Vagina (tissue), 2 donors: ENCODE measurements around the gene PCDHB14.
"Not testable (repeated sequence)": the region's sequence is repeated elsewhere in the genome, so short reads cannot be mapped to it uniquely, and the experiment has no call there.

Source experiments
- CTCF ChIP-seq, 3 experiments: fragments of 450-650 bp in 2 of 3; fragments of 200-600 bp in 1 of 3; sonication (generic) in 1 of 3; IDR thresholded peaks; one replicate each; pipeline ENCODE4 v1.5.1; 2017 to 2019; ENCODE audit warnings: antibody characterized with exemption in 3 of 3, mild to moderate bottlenecking in 2 of 3, moderate library complexity in 2 of 3
- POLR2A ChIP-seq, 2 donors: fragments of 450-650 bp; IDR thresholded peaks; one replicate each; pipeline ENCODE4 v1.6.1; 2017; ENCODE audit warnings: antibody characterized with exemption in 2 of 2, mild to moderate bottlenecking in 2 of 2, moderate library complexity in 2 of 2

GRCh38 chr5:141184117-141184855 is 38.9 kb upstream of the PCDHB14 start:
- not testable (repeated sequence) for TF ChIP-seq CTCF, POLR2A (IDR thresholded peaks at IDR 0.05)
